NCI-H1092 treated with DMSO at 0.1 percent for 48 hours (cell line): Measurements from ENCODE around the gene ARHGAP31.
"Not testable (repeated sequence)": the region's sequence is repeated elsewhere in the genome, so short reads cannot be mapped to it uniquely, and the experiment has no call there.

ENCODE experiments used
- DNase-seq: peaks from one replicate; lab custom pipeline; 2025; lab: John Stamatoyannopoulos, UW

ARHGAP31 gene

GRCh38 chr3:119294696-119295671 is 801 bp downstream of the ARHGAP31 start:
- peak; percentile 38 for DNase-seq

- no peak for DNase-seq
These were observed 1.9 kb downstream of the ARHGAP31 start for GRCh38 chr3:119295816-119296726.

- DNase-seq = no peak
These were observed 2.5 kb downstream of the ARHGAP31 start for GRCh38 chr3:119296727-119297122.

GRCh38 chr3:119297169-119297568 is 3.0 kb downstream of the ARHGAP31 start:
- no peak for DNase-seq

- DNase-seq = no peak
These were observed 4.4 kb downstream of the ARHGAP31 start for GRCh38 chr3:119298565-119298941.

GRCh38 chr3:119300991-119301391 is 6.8 kb downstream of the ARHGAP31 start:
- DNase-seq = no peak

- no peak for DNase-seq
These were observed 7.5 kb downstream of the ARHGAP31 start for GRCh38 chr3:119301662-119302061.

- no peak for DNase-seq
These were observed 8.7 kb downstream of the ARHGAP31 start for GRCh38 chr3:119302697-119303551.

GRCh38 chr3:119304201-119304713 is 10.1 kb downstream of the ARHGAP31 start:
- no peak for DNase-seq

- DNase-seq = no peak
These were observed 11.1 kb downstream of the ARHGAP31 start for GRCh38 chr3:119305286-119305685.

- DNase-seq = not testable (repeated sequence)
These were observed 12.2 kb downstream of the ARHGAP31 start for GRCh38 chr3:119306378-119306777.

GRCh38 chr3:119308355-119308754 is 14.2 kb downstream of the ARHGAP31 start:
- DNase-seq = no peak

GRCh38 chr3:119309591-119309990 is 15.4 kb downstream of the ARHGAP31 start:
- DNase-seq = no peak

GRCh38 chr3:119310071-119310470 is 15.9 kb downstream of the ARHGAP31 start:
- no peak for DNase-seq

GRCh38 chr3:119311081-119311925 is 17.1 kb downstream of the ARHGAP31 start:
- no peak for DNase-seq

GRCh38 chr3:119313461-119313860 is 19.3 kb downstream of the ARHGAP31 start:
- no peak for DNase-seq

GRCh38 chr3:119314821-119315220 is 20.6 kb downstream of the ARHGAP31 start:
- peak; percentile 12 for DNase-seq

- DNase-seq = no peak
These were observed 21.6 kb downstream of the ARHGAP31 start for GRCh38 chr3:119315600-119316312.

- no peak for DNase-seq
These were observed 22.1 kb downstream of the ARHGAP31 start for GRCh38 chr3:119316313-119316670.

- no peak for DNase-seq
These were observed 24.7 kb downstream of the ARHGAP31 start for GRCh38 chr3:119318876-119319275.
